ENCODE results near the gene SMIM33. TPM values are rescaled to one million over a fixed set of nuclear protein-coding genes. Genes with fewer than 3 reads are reported as not detected.

SMIM33 gene
- total RNA-seq, 1 donor from 2014 or later: not detected

Other genes with a start within 250 kb of the SMIM33 start
- gene MATR3, start 177.3 kb upstream of the SMIM33 start, total RNA-seq: 121 TPM
- gene PAIP2, start 129.2 kb upstream of the SMIM33 start, total RNA-seq: 148 TPM
- gene SLC23A1, start 87.7 kb upstream of the SMIM33 start, total RNA-seq: not detected
- gene MZB1, start 81.1 kb upstream of the SMIM33 start, total RNA-seq: 0.58 TPM
- 46.3 TPM for gene PROB1, start 75.9 kb upstream of the SMIM33 start, total RNA-seq
- gene SPATA24, start 66.9 kb upstream of the SMIM33 start, total RNA-seq: 15.7 TPM
- 14.3 TPM for gene DNAJC18, start 31.5 kb upstream of the SMIM33 start, total RNA-seq
- gene ECSCR, start 8.3 kb upstream of the SMIM33 start, total RNA-seq: 20.9 TPM
- gene STING1, start 11.8 kb downstream of the SMIM33 start, total RNA-seq: 55.3 TPM
- 110 TPM for gene UBE2D2, start 90.3 kb downstream of the SMIM33 start, total RNA-seq
- gene CXXC5, start 177.3 kb downstream of the SMIM33 start, total RNA-seq: 56.9 TPM

Measured in left ventricle myocardium inferior (tissue), 1 donor.